Hepatocyte (in vitro differentiated cells): Measurements from ENCODE around the gene HIF1A. TPM values are rescaled to one million over a fixed set of nuclear protein-coding genes. Genes with fewer than 3 reads are reported as not detected.

ENCODE experiments used
- DNase-seq: peaks from one replicate; pipeline ENCODE4 v3.0.0-alpha.2; 2016; ENCODE audit warnings: low spot score
- H2AFZ ChIP-seq: fragments of 200-600 bp; sonication (generic); 2 replicates; pipeline ENCODE4 v1.6.0; 2016; ENCODE audit warnings: antibody characterized with exemption, mild to moderate bottlenecking
- H3K27ac ChIP-seq: fragments of 200-600 bp; sonication (generic); 2 replicates; pipeline ENCODE4 v1.5.1; 2016; ENCODE audit warnings: mild to moderate bottlenecking
- H3K27me3 ChIP-seq: fragments of 200-600 bp; sonication (generic); 2 replicates; pipeline ENCODE4 v1.6.1; 2016
- H3K36me3 ChIP-seq: fragments of 200-600 bp; sonication (generic); replicated peaks from 2 replicates; pipeline ENCODE4 v1.5.1; 2016; ENCODE audit warnings: low read depth; ENCODE audit not compliant: insufficient read depth
- H3K4me1 ChIP-seq: fragments of 200-600 bp; sonication (generic); 2 replicates; pipeline ENCODE4 v1.5.1; 2016; ENCODE audit warnings: mild to moderate bottlenecking, moderate library complexity; ENCODE audit not compliant: insufficient read depth
- H3K4me2 ChIP-seq: fragments of 200-600 bp; sonication (generic); 2 replicates; pipeline ENCODE4 v1.6.0; 2016
- H3K4me3 ChIP-seq: fragments of 200-600 bp; sonication (generic); 2 replicates; pipeline ENCODE4 v1.5.1; 2016; ENCODE audit warnings: mild to moderate bottlenecking
- H3K79me2 ChIP-seq: fragments of 200-600 bp; sonication (generic); 2 replicates; pipeline ENCODE4 v1.6.0; 2017; ENCODE audit warnings: mild to moderate bottlenecking
- H3K9me2 ChIP-seq: fragments of 200-600 bp; sonication (generic); replicated peaks from 2 replicates; pipeline ENCODE4 v1.6.0; 2017; ENCODE audit warnings: mild to moderate bottlenecking; ENCODE audit not compliant: insufficient read depth
- H3K9me3 ChIP-seq: fragments of 200-600 bp; sonication (generic); 2 replicates; pipeline ENCODE4 v1.5.1; 2016; ENCODE audit warnings: low read depth, mild to moderate bottlenecking
- H4K20me1 ChIP-seq: fragments of 200-600 bp; sonication (generic); 2 replicates; pipeline ENCODE4 v1.6.0; 2016; ENCODE audit warnings: mild to moderate bottlenecking; ENCODE audit not compliant: insufficient read depth, poor library complexity, severe bottlenecking
- EZH2 ChIP-seq: fragments of 200-600 bp; sonication (generic); IDR thresholded peaks from 2 replicates; pipeline ENCODE4 v1.6.1; 2016; ENCODE audit warnings: antibody characterized with exemption, mild to moderate bottlenecking, borderline replicate concordance
- EZH2phosphoT487 ChIP-seq: fragments of 200-600 bp; sonication (generic); IDR thresholded peaks from one replicate; pipeline ENCODE4 v1.6.1; 2018; ENCODE audit warnings: antibody characterized with exemption, mild to moderate bottlenecking, low read depth, moderate library complexity; ENCODE audit not compliant: unreplicated experiment, severe bottlenecking
- WGBS: methylation state at CpG from one replicate; pipeline ENCODE4 v1.1.6; 2016; ENCODE audit warnings: low lambda C conversion rate; ENCODE audit errors: missing lambda C conversion rate; 5-methylcytosine and 5-hydroxymethylcytosine counted together
- polyA plus RNA-seq: library from polyadenylated mRNA; unstranded; fragments of >200 nt; fragmentation: Nextera tagmentation; extraction: Ambion mirVana; gene quantifications from 2 replicates; pipeline ENCODE4 v1.2.1, GENCODE V29; 2016
- total RNA-seq: library from RNA; depleted of rRNA; stranded (reverse); fragments of >200 nt; gene quantifications from 2 replicates; pipeline ENCODE4 v1.2.3, GENCODE V29; 2014
- TF ChIP-seq, protein P1 (sequence below): fragments of 200-600 bp; sonication (generic); IDR thresholded peaks from 2 replicates; pipeline ENCODE4 v1.5.1; 2016; ENCODE audit warnings: antibody characterized with exemption, mild to moderate bottlenecking; ENCODE audit not compliant: poor library complexity

HIF1A gene
- total and polyA plus RNA-seq, 2 experiments from 2014 or later, result 169 to 285 TPM

DNA sequence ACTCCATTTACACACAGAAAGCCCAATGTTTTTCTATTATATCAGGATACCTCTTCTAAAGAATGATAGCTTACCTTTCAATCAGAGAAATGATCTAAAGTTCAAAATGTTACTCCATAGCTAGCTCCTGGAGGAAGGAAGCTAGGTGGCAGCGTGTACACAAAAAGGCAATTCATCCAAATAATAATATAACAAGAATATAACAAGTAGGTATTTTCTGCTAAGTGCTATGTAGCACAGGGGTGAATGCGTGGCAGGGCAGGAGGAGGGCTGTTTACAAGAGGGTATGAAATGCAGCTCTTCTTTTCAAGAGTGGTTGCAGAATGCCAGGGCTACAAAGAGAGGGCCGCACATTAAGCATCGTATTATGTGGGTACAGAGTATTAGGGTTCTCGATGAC, 66.2 kb downstream of the HIF1A start:
- Histone ChIP-seq H3K4me3 (no peak overlapping the region), H4K20me1 (no peaks in the 10 kb centered on the region), H3K27me3 (no peaks in the 10 kb centered on the region), H3K4me2 (peak overlapping the region; percentile 71), H2AFZ (peak overlapping the region; percentile 68), H3K9me3 (no peaks in the 10 kb centered on the region), H3K27ac (peak overlapping the region; percentile 81), H3K36me3 (no peaks in the 10 kb centered on the region), H3K4me1 (peaks cover 10% of the 10 kb centered on the region), H3K79me2 (peaks cover 30% of the 10 kb centered on the region), H3K9me2 (no peaks in the 10 kb centered on the region)
- no peak for DNase-seq
- 61% methylated on average over 5 of the region's 5 CpGs for WGBS
- TF ChIP-seq, protein P1, sequence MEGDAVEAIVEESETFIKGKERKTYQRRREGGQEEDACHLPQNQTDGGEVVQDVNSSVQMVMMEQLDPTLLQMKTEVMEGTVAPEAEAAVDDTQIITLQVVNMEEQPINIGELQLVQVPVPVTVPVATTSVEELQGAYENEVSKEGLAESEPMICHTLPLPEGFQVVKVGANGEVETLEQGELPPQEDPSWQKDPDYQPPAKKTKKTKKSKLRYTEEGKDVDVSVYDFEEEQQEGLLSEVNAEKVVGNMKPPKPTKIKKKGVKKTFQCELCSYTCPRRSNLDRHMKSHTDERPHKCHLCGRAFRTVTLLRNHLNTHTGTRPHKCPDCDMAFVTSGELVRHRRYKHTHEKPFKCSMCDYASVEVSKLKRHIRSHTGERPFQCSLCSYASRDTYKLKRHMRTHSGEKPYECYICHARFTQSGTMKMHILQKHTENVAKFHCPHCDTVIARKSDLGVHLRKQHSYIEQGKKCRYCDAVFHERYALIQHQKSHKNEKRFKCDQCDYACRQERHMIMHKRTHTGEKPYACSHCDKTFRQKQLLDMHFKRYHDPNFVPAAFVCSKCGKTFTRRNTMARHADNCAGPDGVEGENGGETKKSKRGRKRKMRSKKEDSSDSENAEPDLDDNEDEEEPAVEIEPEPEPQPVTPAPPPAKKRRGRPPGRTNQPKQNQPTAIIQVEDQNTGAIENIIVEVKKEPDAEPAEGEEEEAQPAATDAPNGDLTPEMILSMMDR, result no peak
- TF ChIP-seq EZH2phosphoT487, result no peak
- no peak for TF ChIP-seq EZH2

DNA sequence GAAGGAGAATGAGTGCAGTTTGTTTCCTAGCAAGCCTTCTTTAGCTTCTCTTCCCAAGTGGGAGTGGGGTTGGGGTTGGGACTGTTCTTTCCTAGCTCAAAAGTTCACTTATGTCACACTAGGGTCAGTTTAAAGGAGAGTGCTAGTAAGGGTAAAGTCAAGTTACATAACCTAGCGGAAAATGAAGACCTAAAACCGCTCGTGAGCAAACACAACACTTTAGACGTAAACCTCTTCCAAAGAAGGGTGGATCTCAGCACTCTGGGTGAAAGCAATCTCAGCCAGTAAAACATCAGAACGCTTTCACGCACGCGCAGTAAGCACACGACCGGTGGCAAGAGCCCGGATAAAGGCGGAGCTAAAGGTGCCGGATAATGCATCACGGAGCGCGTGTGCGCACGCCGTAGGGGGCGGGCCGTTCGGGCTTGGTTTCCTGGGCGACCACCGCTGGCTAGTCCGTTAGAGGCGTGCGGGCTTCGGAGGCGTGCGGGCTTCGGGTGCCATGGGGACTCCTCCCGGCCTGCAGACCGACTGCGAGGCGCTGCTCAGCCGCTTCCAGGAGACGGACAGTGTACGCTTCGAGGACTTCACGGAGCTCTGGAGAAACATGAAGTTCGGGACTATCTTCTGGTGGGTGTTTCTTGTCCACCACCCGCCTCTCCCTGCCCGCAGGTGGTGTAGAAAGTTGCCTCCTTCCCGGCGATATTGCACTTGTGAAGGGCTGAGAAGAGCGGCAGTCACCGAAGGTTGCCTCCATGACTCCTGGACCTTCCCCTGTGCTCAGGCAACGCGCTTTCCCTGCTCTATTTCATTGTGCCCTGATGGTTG, 66.9 kb downstream of the HIF1A start, which contains the start of gene SNAPC1:
SNAPC1 (plus strand) TSS at position 462 of the 828 bp plus-strand sequence; CDS start at position 503, 41 bp downstream.
- Histone ChIP-seq H2AFZ (peak within 1 kb of the TSS; percentile 68), H3K27me3 (no peaks in the 10 kb centered on the region), H3K9me2 (no peaks in the 10 kb centered on the region), H3K36me3 (no peaks in the 10 kb centered on the region), H3K79me2 (peaks cover 31% of the 10 kb centered on the region), H3K4me1 (peaks cover 10% of the 10 kb centered on the region), H3K27ac (peak within 1 kb of the TSS; percentile 81), H3K9me3 (no peaks in the 10 kb centered on the region), H3K4me3 (peak within 1 kb of the TSS; percentile 42), H4K20me1 (no peaks in the 10 kb centered on the region), H3K4me2 (peak within 1 kb of the TSS; percentile 87)
- peak; percentile 99 for DNase-seq
- WGBS, result under 1% methylated on average over 48 of the region's 49 CpGs
- no peak for TF ChIP-seq EZH2phosphoT487
- TF ChIP-seq, protein P1, result no peak
- no peak for TF ChIP-seq EZH2

DNA sequence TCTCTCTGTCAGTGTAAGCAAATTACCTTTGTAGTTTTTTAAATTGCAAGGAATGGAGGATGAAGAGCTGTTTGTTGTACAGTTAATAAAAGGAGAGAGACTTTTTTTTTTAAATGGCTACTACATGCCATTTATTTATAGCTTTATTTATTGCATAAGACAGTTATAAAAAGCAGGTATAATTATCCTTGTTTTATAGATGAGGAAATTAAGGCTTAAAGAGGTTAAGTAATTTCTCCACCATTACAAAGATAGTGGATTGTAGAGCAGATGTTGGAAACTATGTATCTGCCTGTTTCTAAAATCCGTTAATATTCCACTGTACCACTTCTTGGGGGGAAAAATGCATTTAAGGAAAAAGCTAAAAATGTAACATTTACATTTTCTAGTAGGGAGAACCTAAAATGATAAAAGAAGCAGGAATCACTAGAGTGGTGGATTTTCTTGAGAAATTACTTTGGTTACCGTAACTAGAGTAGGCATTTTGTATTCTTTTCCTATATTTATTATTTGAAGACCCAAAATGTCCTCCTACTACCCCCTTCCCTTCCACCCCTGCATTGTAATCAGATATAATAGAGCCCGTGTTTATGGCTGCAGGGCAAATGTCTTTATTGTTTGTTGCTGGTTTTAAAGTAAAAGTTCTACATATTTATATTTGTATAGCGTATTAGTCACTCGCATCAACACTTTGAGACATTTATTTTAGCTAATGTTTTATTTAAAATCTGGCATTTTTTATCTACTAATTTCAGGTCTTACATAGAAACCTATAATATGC, 69.2 kb downstream of the HIF1A start:
- Histone ChIP-seq H3K36me3 (no peaks in the 10 kb centered on the region), H3K79me2 (peaks cover 41% of the 10 kb centered on the region), H3K9me3 (no peaks in the 10 kb centered on the region), H3K27ac (no peak overlapping the region), H3K4me2 (peak overlapping the region; percentile 87), H3K9me2 (no peaks in the 10 kb centered on the region), H4K20me1 (no peaks in the 10 kb centered on the region), H3K27me3 (no peaks in the 10 kb centered on the region), H2AFZ (no peak overlapping the region), H3K4me1 (peaks cover 10% of the 10 kb centered on the region), H3K4me3 (no peak overlapping the region)
- TF ChIP-seq, protein P1, result no peak
- TF ChIP-seq EZH2 (no peak), EZH2phosphoT487 (no peak)
- 73% methylated on average over 5 of the region's 5 CpGs for WGBS
- DNase-seq, result no peak
